HG03175 (cell line): Measurements from ENCODE around the gene VAPB.

ENCODE experiments used
- ATAC-seq: cut with Tn5 transposase; IDR thresholded peaks from one replicate; pipeline ENCODE4 v1.9.1; 2021; ENCODE audit warnings: mild to moderate bottlenecking, moderate library complexity; ENCODE audit not compliant: unreplicated experiment

VAPB gene

DNA sequence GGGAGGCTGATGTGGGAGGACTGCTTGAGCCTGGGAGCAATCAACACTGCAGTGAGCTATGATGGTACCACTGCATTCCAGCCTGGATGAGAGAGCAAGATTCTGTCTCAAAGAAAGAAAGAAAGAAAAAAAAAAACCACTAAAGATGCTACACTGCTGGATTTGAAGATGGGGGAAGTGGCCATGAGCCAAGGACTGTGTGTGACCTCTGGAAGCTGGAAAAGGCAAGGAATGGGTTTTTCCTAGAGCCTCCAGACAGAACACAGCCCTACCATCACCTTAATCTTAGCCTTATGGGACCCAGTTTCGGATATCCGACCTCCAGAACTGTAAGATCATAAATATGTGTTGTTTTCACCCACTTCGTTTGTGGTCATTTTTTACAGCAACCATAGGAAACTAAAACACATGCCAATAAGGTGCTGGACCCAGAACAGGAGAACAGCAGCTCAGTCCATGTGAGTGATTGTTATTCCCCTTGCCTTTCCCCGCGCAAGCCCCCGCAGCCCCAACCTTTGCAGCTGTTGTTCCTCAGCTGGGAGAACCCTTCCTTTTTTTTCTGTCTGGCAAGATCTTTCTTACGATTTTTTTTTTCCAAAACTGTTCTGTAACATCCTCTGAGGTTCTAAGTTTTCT, 11.1 kb upstream of the VAPB start:
- ATAC-seq, result no peak

GRCh38 chr20:58378704-58379103, 10.3 kb upstream of the VAPB start:
- no peak for ATAC-seq

DNA sequence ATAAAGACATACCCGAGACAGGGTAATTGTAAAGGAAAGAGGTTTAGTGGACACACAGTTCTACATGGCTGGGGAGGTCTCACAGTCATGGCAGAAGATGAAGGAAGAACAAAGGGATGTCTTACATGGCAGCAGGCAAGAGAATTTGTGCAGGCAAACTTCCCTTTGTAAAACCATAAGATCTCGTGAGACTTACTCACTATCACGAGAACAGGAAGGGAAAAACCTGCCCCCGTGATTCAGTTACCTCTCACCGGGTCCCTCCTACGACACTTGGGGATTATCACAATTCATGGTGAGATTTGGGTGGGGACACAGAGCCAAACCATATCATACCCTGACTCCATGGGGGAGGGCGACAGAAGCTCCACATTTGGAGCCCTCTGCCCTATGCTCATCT, 7.4 kb upstream of the VAPB start:
- ATAC-seq, result no peak

DNA sequence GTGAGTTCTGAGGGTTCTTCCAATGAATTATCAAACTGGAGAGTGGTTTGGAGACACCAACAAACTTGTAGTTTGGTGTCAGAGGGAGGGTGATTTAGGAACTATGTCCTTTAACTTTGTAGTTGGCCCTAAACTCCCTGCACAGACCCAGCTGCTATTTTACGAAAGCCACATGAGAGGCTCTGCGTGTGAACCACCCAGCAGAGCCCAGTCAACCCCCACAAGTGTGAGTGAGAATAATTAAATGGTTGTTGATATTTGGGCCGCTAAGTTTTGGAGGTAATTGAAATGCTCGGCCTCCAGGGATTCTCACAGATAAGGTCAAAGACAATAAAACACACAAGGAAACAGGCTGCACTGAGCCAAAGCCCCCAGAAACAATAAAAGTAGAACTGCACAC, 6.9 kb upstream of the VAPB start:
- no peak for ATAC-seq

GRCh38 chr20:58384821-58385220, 4.2 kb upstream of the VAPB start:
- ATAC-seq, result no peak

GRCh38 chr20:58388028-58388601, 914 bp upstream of the VAPB start:
- ATAC-seq, result no peak

DNA sequence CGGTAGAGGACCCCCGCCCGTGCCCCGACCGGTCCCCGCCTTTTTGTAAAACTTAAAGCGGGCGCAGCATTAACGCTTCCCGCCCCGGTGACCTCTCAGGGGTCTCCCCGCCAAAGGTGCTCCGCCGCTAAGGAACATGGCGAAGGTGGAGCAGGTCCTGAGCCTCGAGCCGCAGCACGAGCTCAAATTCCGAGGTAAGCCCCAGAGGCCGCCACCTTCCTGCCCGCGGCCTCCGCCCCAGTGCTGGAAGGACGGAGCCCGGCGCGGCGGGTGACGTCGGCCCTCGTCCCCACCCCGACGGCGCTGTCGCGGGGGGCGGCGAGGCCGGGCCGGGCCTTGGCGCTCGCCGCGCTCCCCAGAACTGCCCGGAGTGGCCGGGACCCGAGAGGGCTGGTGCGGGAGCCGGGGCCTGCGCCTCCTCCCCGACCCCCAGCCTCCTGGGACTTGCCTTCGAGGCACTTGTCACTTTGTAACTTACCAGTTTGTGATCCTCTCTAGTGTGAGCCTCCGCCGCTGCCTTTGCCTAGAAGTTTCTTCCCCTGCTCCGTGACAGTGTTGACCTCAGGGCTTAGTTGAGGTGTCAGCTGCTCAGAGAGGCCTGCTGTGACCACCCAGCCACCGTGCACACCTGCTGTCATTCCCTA, 417 bp downstream of the VAPB start:
- ATAC-seq, result peak; percentile 32

- ATAC-seq, result no peak
These were observed 1.1 kb downstream of the VAPB start for GRCh38 chr20:58389968-58390658.

DNA sequence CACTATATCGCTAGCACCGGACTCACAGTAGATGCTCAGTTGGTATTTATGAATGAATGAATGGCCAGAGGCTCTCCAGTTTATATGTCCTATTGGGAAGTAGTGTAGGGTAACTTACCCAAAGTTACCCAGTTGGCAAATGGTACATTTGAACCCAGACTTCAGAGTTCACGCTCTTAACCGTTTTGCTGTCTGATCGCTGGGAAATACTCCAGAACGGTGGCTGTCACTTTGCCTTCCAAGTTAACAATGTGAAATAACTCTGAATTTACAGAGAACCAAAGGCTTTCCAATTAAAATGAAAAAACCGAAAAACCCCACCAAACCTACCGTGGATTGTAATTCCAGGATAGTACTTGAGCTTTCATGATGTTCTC, 1.6 kb downstream of the VAPB start:
- ATAC-seq, result no peak

GRCh38 chr20:58392286-58392685, 3.3 kb downstream of the VAPB start:
- ATAC-seq, result no peak

- no peak for ATAC-seq
These were observed 4.3 kb downstream of the VAPB start for GRCh38 chr20:58393299-58393698.

DNA sequence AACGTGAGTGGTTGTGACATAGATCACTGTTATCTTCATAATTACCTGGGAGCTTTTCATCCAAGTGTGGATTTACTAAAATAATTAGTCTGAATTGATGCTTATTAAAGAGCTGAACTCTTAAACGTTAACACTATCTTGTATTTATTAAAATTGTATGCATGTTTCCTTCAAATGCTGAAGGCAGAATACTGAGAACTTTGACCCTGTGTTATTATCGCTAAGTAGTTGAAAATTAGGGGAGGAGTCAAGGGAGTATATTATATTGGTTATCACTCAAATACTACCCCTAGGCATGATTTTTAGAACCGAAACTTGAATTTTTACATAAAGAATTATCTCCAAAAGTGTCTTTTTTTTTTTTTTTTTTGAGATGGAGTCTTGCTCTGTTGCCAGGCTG, 5.8 kb downstream of the VAPB start:
- ATAC-seq, result no peak

GRCh38 chr20:58395604-58396003, 6.6 kb downstream of the VAPB start:
- no peak for ATAC-seq

GRCh38 chr20:58397429-58397828, 8.4 kb downstream of the VAPB start:
- ATAC-seq, result no peak

DNA sequence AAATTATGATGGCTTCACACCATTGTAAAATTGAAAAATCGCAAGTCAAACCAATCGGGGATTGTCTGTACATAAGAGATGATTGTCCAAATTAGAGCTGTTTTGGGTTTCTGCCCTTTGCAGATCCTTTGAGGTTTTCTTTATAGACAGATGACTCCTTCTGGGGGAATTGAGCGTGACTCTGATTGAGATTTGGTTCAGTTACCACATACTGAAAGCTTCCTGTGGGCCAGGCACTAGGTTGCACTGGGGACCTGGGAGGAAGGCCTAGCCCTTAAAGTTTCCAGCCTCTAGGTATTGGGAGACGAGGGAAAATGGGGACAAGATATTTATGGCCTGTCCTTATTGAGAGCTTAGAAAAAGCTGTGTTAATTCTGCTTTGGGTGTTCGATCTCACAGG, 9.2 kb downstream of the VAPB start:
- ATAC-seq, result no peak

- no peak for ATAC-seq
These were observed 10.9 kb downstream of the VAPB start for GRCh38 chr20:58399926-58400325.

GRCh38 chr20:58401162-58401561, 12.1 kb downstream of the VAPB start:
- ATAC-seq, result no peak

GRCh38 chr20:58402305-58402704, 13.3 kb downstream of the VAPB start:
- no peak for ATAC-seq

GRCh38 chr20:58402827-58403226, 13.8 kb downstream of the VAPB start:
- ATAC-seq, result peak; percentile 79

GRCh38 chr20:58403272-58403671, 14.2 kb downstream of the VAPB start:
- ATAC-seq, result peak; percentile 32

GRCh38 chr20:58405504-58406291, 16.7 kb downstream of the VAPB start:
- ATAC-seq, result no peak
